ENCODE measurements around the gene TDRD3.

TDRD3 gene

DNA sequence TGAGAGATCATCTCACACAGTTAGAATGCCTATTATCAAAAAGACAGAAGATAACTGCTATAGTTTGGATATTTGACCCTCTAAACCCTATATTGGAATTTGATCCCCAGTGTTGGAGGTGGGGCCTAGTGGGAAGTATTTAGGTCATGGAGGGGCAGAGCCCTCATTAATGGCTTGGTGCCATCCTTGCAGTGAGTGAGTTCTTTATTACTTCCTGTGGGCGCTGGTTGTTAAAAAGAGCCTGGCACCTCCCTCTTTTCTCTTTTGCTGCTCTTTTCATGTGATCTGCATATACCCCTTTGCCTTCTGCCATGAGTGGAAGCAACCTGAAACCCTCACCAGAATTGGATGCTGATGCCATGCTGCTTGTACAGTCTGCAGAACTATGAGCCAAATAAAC lies 66.8 kb downstream of the TDRD3 start:
- no peak for DNase-seq

DNA sequence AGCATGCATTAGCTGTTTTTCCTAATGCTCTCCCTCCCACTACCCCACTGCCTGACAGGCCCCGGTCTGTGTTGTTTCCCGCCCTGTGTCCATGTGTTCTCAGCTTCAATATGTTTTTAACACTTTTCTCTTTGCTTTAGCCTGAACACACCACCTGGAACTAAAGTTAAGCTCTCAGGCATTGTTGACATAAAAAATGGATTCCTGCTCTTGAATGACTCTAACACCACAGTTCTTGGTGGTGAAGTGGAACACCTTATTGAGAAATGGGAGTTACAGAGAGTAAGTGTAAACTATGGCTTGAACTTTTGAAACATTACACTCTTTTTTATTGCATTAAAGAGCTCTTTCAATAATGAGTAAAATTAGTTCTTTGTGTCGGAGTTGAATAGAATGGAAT lies 70.1 kb downstream of the TDRD3 start:
- no peak for DNase-seq

DNA sequence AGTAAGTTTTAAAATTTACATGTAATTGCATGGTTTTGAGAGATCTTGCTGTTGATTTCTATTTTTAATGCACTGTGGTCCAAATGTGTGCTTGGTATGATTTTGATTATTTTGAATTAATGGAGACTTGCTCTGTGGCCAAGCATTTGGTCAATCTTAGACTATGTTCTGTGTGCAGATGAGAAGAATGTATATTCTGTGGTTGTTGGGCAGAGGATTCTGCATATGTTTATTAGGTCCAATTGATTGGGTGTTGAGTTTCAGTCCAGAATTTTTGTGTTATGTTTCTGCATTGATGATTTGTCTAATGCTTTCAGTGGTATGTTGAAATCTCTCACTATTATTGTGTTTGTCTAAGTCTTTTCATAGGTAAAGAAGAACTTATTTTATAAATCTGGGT lies 82.3 kb downstream of the TDRD3 start:
- no peak for DNase-seq

DNA sequence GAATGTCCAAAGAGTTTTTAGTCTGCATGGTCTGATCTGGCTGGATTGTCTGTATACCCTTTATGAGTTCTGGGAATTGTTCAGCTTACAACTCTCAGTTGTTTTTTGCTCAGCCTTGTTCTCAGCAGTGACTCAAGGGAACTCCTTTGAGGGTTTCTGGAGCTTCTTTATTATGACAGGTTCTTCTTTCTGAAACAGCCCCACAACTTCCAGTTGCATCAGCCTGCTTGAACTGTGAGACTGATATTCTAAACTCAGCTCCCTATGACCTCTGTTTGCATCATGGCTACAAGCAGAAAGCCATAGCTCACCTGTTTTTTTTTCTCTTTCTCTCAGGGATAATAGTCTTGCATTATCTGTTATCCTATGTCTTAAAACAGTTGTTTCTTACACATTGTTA lies 85.0 kb downstream of the TDRD3 start:
- peak; percentile 11 to 35 (median 20) for DNase-seq

DNA sequence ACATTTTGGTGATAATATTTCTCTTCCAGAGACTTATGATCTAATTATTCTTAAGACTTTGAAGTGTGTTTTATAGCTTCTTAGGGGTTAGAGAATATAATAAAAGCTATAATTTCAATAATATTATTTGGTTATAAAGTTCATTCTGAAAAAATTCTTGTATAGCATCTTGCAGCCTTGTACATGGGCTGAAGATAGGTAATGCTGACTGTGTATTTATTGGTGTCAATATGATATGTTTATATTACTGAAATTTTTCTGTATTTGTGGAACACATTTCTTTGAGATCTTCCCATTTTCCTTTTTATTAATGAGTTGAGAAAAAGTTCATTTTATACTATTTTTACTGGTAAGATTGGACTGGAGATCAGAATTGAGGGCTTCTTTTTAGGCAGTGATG lies 87.8 kb downstream of the TDRD3 start:
- DNase-seq: no peak

DNA sequence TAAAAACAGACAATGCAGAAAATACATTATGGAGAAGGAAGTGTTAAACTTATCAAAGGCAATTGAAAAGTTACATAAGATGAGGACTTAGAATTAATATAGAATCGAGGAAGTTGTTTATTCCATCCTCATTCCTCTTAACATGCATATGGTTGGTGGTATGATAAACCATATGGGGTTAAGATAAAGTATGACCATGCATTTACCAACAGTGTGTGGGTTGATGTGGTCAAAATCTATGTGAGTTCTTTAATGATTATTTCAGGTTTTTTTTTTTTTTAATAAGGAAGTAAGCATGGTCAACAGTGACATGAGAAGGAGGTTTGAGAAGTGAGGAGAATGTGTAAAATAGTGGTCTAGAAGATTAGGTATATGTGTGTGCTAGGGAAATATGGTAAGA lies 94.5 kb downstream of the TDRD3 start:
- no peak for DNase-seq

DNA sequence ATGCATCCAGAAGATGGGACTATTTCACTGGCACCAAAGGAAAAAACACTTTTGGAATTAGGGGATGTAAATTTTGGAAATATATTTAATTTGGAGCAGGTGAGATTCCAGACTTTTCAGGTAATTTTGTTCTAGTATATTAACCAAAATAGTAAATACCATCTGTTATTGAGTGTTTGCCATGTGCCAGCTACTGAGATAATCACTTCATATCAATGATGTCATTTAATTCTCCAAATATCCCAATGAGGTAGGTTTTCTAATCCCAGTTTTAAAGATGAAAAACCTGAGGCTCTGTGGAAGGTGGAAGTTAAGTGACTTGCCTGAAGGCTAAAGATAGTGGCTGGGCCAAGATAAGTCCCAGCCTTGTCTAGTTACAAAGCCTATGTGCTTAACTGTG lies 95.2 kb downstream of the TDRD3 start:
- no peak for DNase-seq

DNA sequence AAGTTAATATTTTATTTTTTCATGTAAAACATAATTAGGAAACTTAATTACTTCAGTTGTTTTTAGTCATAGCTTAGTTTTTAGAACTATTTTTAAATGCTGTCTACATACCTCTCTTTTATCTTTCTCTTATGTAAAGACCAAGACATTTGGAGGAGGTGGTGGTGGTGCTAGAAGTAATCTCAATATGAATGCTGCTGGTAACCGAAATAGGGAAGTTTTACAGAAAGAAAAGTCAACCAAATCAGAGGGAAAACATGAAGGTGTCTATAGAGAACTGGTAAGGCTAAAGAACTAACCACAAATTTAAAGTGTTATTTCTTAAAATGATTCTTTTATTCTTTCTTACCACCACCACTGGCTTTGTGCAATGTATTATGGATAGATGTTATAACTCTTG lies 97.3 kb downstream of the TDRD3 start:
- DNase-seq: no peak

DNA sequence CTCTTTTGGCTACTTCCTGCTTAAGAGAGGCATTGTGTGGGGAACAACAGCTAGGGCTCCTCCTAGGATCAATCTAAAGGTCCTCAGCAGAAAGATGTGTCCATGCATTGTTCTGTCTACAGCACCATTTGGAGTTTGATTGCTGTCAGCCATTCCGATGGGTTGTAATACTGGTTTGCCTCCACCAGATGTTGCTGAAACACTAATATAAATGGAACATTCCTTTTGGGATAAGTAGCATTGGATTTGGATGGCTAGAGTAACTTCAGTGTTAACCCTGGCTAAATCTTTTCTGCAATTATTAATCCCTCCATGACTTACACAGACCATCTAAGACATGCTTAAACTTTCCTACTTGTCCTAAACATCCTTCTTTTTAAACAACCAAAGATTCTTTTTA lies 104.2 kb downstream of the TDRD3 start:
- no peak for DNase-seq

DNA sequence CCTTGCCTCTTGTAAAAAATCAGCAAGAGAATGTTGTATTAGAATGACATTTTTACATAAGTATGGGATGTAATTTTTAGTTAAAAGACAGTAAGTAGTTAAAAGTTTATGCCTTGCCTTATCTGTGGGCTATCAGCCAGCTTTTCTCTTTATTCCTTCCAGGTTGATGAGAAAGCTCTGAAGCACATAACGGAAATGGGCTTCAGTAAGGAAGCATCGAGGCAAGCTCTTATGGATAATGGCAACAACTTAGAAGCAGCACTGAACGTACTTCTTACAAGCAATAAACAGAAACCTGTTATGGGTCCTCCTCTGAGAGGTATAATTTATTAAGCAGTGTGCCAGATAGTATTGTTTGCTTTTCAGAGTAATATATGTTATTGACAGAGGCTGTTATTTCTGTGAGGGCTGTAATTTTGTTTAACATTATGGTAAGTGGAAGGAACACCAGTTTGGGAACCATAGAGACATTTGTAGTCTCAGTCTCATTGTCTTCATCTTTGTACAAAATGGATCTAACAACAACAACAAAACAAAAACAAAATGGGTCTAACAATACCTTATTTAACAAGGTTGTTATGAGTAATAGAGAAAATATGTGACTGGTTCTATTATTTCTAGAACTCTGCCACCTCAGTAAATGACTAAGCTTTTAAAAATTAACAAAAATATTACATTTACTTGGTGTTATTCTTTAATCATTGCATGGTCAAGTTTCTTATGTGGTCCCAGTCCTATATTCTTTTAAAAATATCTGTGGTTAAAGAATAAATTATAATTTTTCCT lies 112.8 kb downstream of the TDRD3 start:
- no peak for DNase-seq

DNA sequence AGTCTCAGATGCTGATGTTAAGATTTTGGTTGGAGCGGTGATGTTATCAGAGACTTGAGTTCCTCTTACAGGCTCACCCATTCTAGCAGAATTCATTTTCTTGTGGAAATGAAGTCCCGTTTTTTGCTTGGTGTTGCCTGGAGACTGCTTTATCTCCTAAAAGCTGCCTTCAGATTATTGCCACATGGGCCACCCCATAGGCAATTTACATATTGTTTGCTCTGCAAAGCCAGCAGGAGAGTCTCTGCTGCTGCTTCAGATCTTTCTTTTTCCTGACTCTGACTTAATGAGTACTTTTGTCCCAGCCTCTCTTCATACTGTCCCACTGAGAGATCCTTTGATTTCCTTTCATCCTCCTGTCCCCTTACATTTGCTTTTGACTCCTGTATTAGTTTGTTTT lies 114.6 kb downstream of the TDRD3 start:
- DNase-seq: no peak

DNA sequence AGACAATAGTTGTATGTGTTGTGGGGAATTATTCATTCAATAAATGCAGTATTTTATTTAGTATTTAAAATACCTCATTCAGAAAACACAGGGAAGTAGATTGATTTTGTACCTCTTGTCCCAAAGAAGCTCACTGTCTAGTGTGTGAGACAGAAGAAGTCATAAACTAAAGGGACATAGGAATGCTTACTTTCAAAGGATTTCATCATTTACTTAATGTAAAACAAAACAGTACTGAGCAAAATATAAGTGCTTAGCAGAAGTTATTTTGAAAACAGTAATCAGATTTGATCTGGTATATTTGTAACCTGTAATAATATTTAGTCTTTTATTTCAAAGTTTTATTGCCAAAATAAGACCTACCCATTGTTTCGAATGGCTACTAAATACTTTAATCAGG lies 117.9 kb downstream of the TDRD3 start:
- no peak for DNase-seq

DNA sequence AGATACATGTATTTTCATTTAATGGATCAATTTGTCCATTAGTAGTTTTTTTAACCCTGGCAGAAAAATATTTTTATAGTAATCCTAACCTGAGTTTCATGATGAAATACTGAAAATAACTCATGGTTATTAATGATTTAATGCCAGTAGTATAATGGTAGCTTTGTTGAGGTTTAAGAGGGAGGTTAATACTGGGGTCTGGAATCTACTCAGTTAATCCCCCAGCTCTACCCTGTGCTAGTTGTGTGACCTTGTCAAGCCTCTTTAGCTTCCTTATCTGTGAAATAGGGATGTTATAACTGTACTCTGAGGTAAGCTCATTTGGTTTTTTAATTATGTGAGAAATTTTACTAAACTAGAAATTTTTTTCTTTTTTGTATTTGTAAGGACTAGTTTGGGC lies 122.5 kb downstream of the TDRD3 start:
- DNase-seq: no peak

DNA sequence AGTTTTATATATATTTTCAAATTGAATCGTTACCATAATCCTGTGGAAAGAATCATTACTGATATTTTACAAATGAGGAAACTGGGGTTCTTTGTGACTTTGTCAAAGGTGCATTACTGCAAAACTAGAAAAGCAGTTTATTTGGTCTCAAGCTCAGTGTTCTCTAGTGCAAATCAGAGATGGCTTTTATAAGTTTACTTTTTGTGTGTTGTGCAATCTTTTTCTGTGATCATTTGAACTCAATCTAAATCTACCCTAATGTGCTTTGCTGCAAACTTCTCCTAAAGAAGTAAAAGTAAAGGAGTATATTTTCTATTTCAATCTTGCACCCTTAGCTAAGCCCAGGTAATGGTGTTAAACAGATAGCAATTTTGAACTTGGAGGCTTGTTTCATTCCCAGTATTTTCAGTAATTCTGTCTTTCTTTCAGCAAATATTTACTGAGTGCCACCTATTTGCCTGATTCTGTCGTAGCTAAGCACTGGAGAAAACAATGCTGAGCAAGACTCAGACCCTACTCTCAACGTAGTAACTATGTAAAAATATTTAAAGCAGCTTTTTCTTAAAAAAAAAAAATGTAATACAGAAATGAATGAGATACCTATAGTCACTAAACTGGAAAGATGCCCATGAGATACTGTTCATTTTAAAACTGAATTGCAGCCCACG lies 124.0 kb downstream of the TDRD3 start:
- DNase-seq: no peak

DNA sequence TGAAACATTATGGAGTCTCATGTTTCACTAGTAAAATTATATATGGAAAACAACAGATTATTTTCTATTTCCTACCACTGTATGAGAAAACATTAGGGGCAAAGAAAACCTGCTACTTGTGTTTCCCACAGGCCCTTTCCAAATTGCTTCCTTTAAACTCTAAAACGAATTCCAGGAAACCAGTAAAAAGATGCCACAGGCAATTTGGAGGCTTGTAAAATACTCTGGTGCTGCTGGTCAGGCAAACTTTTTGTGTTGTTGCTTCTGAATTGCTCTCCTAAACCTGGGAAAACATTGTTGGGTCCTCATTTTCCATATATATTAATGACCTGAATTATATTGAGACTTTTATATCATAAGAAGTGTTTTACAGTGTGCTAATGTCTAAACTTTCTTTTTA lies 141.5 kb downstream of the TDRD3 start:
- no peak for DNase-seq

DNA sequence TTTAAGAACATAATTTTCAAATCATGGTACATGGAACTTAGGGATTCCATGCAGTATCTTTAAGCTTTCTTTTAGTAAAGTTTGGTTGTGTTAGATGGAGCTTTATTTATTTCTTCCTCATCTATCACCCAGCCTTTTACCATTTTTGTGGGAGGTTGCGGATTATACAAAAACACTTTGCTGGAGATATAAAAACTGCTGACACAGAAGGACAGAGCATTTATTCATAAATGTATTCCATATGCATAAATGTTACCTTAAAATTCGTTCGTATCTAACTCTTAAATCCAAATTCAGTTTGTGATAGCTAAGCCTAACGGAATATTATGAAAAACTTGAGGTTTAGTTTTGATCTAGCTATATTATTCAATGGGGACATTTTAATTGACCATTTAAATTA lies 143.3 kb downstream of the TDRD3 start:
- DNase-seq: no peak

DNA sequence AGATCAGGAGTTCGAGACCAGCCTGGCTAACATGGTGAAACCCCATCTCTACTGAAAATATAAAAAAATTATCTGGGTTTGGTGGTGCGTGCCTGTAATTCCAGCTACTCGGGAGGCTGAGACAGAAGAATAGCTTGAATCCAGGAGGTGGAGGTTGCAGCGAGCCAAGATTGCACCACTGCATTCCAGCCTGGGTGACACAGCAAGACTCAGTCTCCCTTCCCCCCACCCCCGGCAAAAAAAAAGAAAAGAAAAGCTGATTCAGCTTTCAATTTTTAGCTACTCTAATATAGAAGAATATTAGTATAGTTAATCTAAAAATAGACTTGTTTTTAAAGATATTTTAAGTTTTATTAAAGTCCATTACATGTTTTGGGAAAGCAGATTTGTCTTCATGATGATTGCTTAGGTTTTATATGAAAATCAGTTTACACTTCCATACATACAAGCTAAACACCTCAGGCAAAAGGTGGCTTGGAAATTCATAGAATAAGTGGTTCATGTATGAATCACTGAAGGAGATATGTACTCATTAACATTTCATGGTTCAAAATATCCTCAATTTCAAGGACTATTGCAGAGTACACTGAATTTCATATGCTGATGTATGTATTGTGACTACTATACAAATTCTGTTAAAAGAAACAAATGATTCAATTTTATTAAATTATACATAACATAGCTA lies 165.2 kb downstream of the TDRD3 start:
- no peak for DNase-seq

DNA sequence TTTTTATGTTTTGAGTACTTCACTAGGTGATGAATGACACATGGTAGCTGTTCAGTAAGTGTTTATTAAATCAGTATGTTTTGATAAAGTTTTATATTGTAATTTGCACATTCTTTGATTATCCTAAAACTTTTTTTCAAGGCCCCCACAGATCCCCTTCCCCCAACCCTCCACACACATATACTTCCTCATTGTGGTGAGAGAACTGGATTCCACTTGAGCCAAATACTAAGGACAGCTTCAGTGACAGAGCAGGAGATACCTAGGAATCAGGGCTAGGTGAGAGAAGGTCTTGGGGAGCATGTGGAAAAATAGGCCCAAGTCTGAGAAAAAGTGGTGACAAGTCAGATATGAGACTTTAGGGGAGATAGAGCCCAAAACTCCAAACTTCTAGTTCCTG lies 174.6 kb downstream of the TDRD3 start:
- no peak for DNase-seq

DNA sequence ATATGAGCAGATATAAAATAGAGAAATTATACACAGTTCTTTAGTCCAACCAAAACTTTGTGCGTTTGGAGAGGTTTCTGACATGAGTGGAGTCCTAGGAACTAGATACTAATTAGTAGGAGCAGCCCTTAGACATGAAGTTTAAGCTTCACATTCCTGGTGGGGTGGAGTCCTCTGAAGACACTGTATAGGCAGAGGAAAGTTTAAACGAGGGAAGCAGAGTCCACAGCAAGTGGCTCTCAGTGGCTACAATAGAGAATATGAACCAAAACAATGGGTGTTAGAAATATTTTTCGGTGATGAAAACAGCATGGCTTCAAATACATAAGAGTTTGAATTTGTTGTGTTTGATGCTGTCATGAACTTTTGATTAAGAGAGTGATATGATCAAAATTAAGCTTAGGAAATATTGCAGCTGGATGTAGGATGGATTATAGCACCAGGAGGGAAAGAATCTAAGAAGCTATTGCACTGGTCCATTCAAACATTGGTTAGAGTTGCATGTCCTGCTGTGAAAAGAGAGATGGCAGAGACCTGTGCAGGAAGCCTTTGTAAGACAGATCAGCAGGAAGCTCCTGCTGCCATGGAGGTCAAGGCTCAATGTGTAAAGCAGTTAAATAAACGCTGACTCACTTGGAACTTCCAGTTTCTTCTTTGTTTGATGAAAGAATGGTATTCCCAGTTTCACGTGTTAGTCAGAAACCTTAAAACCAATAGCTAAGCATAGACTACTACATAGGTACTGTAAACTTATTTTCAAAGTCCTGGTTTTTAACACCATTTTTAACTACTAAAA lies 175.2 kb downstream of the TDRD3 start:
- peak; percentile 48 to 70 (median 65) for DNase-seq

DNA sequence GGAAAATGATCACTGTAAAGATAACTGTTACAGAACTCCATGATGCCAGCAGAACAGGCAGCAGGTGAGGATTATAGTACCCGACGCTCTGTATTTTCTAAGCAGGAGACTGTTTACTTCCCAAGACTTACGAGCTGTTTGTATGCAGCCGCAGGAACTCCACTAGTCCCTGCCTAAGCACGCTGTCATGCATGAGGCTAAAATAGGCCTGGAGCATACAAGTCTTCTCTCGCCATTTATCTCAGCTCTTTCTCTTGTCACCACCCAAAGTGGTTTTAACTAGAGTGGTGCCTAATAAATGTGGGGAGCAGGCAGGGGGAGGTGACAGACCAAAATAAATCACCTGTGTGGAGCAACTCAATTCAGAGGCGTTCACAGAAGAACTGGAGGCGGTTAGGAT lies 175.8 kb downstream of the TDRD3 start:
- no peak for DNase-seq

DNA sequence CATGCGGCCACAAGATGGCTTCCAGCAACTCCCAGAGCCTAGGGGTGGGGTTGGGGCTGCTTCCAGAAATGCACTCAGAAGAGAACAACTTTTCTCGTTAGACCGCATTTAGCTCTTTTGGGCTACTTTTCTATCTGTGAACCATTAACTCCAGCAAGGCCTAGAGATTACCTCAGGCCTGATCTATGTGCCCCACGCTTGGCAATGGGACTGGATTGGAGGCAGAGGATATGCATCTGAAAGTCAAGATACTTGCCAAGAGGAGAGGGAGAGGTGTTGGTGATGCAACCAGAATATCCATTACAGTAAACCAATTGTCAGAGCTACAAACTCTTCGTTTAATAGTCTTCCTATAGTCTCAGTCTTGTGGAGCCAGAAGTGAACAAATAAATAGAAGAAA lies 177.7 kb downstream of the TDRD3 start:
- DNase-seq: no peak

DNA sequence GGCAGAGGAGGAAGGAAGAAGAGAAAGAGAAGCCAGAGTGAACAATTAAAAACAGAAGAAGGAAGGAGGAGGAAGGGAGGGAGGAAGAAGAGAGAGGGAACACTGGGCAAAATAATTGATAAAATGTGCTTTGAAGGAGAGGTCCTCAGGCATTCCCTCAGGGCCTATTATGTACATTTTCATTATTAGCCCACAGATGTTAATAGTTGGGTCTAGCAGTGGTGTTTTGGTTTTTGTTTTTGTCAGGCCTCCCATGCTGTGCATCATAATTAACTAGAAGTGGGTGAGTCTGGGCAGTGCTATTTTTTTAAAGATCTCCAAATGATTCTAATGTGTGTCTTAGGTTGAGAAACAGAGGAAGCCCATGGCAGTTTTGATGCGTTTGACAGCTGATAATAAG lies 178.1 kb downstream of the TDRD3 start:
- no peak for DNase-seq

DNA sequence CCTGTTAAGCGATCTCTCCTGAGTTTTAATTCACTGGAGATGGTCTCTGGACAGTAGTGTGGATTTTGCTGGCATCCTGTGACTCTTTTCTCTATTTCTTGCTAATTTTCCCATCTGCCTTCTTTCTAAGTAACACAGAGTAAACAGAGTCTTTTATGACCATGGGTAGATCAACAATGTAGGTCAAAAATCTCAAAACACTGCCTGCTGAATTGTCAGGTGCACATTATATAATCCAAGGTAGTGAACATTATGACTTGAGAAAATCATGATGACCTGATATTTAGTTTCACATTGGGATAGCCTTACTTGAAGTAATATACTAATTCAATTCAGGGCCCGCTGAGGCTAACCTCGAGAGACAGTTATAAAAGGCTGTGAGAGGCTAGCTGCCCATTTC lies 180.7 kb downstream of the TDRD3 start:
- no peak for DNase-seq

Measured in suppressor macrophage treated with lipopolysaccharide for 1 hour (primary cell).